HL-60 (cell line): Measurements from ENCODE around the gene PCNX2.

Experiments used
- DNase-seq, 2 experiments: peaks; one replicate each; pipeline ENCODE4 v3.0.0-alpha.2; 2010 to 2020; ENCODE audit warnings: low read depth in 1 of 2, low spot score in 1 of 2
- H3K27ac ChIP-seq: fragments of 250-450 bp; sonication (Bioruptor Pico); replicated peaks from 2 replicates; pipeline ENCODE4 v1.5.1; 2020; ENCODE audit warnings: mild to moderate bottlenecking, moderate library complexity
- H3K27me3 ChIP-seq: fragments of 250-450 bp; sonication (Bioruptor Pico); 2 replicates; pipeline ENCODE4 v1.5.1; 2021; ENCODE audit warnings: mild to moderate bottlenecking, moderate library complexity; ENCODE audit not compliant: insufficient read depth, poor library complexity, severe bottlenecking
- H3K4me3 ChIP-seq: replicated peaks from 2 replicates; pipeline ENCODE4 v1.5.1; 2011; ENCODE audit warnings: mild to moderate bottlenecking, control low read depth, low read length; ENCODE audit not compliant: insufficient read depth
- GABPA ChIP-seq: IDR thresholded peaks from 2 replicates; pipeline ENCODE4 v1.6.1; 2012; ENCODE audit warnings: low read depth
- POLR2AphosphoS5 ChIP-seq: IDR thresholded peaks from 2 replicates; pipeline ENCODE4 v1.6.1; 2012; ENCODE audit warnings: low read depth
- SPI1 ChIP-seq: IDR thresholded peaks from 2 replicates; pipeline ENCODE4 v1.6.1; 2012; ENCODE audit warnings: low read depth, mild to moderate bottlenecking, borderline replicate concordance
- TF ChIP-seq, protein P1 (sequence below): IDR thresholded peaks from 2 replicates; pipeline ENCODE4 v1.6.1; 2012; ENCODE audit warnings: low read depth; ENCODE audit not compliant: insufficient replicate concordance
- TF ChIP-seq, protein P2 (sequence below): IDR thresholded peaks from one replicate; pipeline ENCODE4 v1.5.1; 2011; ENCODE audit warnings: low read length, control low read depth, inconsistent platforms; ENCODE audit not compliant: insufficient read depth

PCNX2 gene

GRCh38 chr1:232978815-232979214, 316.7 kb downstream of the PCNX2 start:
- TF ChIP-seq GABPA (no peak), SPI1 (peak; percentile 25; the same call in 1 of the 2 replicates), POLR2AphosphoS5 (no peak)
- TF ChIP-seq, protein P1, sequence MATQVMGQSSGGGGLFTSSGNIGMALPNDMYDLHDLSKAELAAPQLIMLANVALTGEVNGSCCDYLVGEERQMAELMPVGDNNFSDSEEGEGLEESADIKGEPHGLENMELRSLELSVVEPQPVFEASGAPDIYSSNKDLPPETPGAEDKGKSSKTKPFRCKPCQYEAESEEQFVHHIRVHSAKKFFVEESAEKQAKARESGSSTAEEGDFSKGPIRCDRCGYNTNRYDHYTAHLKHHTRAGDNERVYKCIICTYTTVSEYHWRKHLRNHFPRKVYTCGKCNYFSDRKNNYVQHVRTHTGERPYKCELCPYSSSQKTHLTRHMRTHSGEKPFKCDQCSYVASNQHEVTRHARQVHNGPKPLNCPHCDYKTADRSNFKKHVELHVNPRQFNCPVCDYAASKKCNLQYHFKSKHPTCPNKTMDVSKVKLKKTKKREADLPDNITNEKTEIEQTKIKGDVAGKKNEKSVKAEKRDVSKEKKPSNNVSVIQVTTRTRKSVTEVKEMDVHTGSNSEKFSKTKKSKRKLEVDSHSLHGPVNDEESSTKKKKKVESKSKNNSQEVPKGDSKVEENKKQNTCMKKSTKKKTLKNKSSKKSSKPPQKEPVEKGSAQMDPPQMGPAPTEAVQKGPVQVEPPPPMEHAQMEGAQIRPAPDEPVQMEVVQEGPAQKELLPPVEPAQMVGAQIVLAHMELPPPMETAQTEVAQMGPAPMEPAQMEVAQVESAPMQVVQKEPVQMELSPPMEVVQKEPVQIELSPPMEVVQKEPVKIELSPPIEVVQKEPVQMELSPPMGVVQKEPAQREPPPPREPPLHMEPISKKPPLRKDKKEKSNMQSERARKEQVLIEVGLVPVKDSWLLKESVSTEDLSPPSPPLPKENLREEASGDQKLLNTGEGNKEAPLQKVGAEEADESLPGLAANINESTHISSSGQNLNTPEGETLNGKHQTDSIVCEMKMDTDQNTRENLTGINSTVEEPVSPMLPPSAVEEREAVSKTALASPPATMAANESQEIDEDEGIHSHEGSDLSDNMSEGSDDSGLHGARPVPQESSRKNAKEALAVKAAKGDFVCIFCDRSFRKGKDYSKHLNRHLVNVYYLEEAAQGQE = no peak
- TF ChIP-seq, protein P2, sequence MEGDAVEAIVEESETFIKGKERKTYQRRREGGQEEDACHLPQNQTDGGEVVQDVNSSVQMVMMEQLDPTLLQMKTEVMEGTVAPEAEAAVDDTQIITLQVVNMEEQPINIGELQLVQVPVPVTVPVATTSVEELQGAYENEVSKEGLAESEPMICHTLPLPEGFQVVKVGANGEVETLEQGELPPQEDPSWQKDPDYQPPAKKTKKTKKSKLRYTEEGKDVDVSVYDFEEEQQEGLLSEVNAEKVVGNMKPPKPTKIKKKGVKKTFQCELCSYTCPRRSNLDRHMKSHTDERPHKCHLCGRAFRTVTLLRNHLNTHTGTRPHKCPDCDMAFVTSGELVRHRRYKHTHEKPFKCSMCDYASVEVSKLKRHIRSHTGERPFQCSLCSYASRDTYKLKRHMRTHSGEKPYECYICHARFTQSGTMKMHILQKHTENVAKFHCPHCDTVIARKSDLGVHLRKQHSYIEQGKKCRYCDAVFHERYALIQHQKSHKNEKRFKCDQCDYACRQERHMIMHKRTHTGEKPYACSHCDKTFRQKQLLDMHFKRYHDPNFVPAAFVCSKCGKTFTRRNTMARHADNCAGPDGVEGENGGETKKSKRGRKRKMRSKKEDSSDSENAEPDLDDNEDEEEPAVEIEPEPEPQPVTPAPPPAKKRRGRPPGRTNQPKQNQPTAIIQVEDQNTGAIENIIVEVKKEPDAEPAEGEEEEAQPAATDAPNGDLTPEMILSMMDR = no peak
- no peak for DNase-seq
- Histone ChIP-seq H3K4me3 (no peak overlapping the region), H3K27ac (no peak overlapping the region), H3K27me3 (no peaks in the 10 kb centered on the region)

DNA sequence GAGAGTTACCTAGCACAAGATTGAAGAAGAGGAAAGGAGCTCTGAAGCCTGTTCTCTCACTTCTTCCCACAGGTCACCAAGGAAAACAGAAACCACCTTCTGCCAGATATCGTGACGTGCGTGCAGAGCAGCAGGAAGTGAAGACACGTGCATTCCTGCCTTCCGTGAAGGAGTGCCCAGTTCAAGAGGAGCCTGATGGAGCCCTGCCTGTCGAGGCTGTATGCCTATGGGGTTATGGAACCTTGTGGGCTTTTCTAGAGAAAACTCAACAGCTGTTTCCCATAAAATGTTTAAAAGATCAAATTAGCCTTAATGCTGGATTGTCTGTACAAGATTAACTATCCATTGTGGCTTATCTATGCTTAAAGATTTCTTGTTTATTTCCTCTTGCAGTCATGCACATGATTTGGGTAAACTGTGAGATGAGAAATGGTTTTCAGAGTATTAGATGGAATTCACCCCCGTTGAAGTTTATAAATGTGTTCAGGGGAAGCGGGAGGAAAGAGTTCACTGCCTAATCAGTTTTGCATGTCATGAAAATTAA, 317.4 kb downstream of the PCNX2 start:
- Histone ChIP-seq H3K4me3 (no peak overlapping the region), H3K27me3 (no peaks in the 10 kb centered on the region), H3K27ac (no peak overlapping the region)
- peak in 1 of 2 experiments; percentile 35 for DNase-seq
- TF ChIP-seq SPI1 = no peak

- no peak for DNase-seq
- no peak overlapping the region for H3K27ac ChIP-seq
- TF ChIP-seq GABPA (no peak), POLR2AphosphoS5 (no peak), SPI1 (no peak)
- TF ChIP-seq, protein P1 = no peak
- TF ChIP-seq, protein P2 = no peak
- no peak overlapping the region for H3K4me3 ChIP-seq
- H3K27me3 ChIP-seq = no peaks in the 10 kb centered on the region
Measured at GRCh38 chr1:232974971-232975370, 320.6 kb downstream of the PCNX2 start.

- DNase-seq = no peak
- Histone ChIP-seq H3K27me3 (no peaks in the 10 kb centered on the region), H3K4me3 (no peak overlapping the region), H3K27ac (no peak overlapping the region)
- TF ChIP-seq GABPA (no peak), SPI1 (no peak), POLR2AphosphoS5 (no peak)
- TF ChIP-seq, protein P1 = no peak
Measured at GRCh38 chr1:232973652-232974611, 321.6 kb downstream of the PCNX2 start.
